TTC549 (cell line): ENCODE data around the gene SHB.

Experiments
- FAIRE-seq: peaks from 2 replicates; lab custom pipeline; 2012; peaks lifted over from hg19 to GRCh38; lab: Jason Lieb, UNC

The SHB gene

GRCh38 chr9:38088006-38088925 is 19.2 kb upstream of the SHB start:
- FAIRE-seq: no peak

- FAIRE-seq: no peak
Observed at GRCh38 chr9:38086496-38086895, 17.5 kb upstream of the SHB start.

- FAIRE-seq: no peak
Observed at GRCh38 chr9:38085308-38085707, 16.3 kb upstream of the SHB start.

DNA sequence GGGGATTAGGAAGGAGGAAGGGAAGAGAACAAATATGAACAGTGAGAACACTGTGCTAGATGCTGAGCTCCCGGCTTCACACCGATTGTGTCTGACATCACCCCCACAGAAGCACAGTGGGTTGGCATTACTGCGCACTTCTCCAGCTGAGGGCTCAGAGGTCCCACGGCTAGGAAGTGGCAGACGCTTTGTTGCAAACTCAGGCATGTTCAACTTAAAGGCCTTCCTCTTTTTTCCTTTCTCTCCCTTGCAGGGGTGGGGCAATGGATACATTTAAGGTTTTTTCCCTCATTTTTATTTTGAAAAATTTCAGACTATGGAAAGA is 15.5 kb upstream of the SHB start:
- no peak for FAIRE-seq

- FAIRE-seq: no peak
Observed at GRCh38 chr9:38083858-38084555, 15.0 kb upstream of the SHB start.

DNA sequence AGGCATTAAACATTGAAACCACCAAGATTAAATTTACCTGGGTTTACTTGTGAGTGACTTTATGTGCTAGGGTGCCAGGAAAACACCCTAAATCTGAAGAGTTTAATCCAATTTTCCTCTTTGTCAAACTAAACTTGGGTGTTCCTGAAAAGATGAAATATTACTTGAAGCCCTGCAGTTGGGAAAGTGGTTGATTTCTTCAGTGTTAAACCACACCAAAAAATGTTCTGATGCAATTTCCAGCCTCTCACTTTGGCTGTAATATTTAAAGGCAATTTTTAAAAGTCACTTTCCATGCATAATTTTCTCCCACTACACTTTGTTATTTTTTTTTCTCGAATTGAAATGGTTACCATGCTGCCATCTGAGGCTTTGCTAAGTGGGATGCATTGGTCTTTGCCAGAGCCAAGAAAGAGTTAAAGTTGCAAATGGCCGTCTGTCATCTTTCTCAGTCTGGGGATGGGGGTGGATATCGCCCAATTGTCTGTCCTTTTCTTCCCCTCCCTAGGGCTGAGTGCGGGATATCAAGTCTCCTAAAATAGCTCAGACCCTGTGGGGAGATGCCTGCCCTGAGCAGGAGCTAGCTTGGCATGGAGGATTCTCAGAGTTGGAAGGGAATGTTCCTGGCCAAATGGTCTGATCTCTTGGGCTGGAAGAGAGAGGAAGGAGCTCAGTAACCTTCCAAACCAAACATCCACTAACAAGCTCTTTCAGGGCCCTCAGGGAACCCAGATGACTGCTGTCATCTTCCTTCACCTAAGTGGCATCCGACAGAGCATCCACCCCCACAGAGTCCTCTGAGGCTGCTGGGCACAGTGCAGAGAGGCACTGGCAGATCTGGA is 13.6 kb upstream of the SHB start:
- no peak for FAIRE-seq

GRCh38 chr9:38081356-38082108 is 12.5 kb upstream of the SHB start:
- FAIRE-seq: no peak

GRCh38 chr9:38079461-38080031 is 10.5 kb upstream of the SHB start:
- FAIRE-seq: no peak

GRCh38 chr9:38075272-38075671 is 6.2 kb upstream of the SHB start:
- FAIRE-seq: no peak

DNA sequence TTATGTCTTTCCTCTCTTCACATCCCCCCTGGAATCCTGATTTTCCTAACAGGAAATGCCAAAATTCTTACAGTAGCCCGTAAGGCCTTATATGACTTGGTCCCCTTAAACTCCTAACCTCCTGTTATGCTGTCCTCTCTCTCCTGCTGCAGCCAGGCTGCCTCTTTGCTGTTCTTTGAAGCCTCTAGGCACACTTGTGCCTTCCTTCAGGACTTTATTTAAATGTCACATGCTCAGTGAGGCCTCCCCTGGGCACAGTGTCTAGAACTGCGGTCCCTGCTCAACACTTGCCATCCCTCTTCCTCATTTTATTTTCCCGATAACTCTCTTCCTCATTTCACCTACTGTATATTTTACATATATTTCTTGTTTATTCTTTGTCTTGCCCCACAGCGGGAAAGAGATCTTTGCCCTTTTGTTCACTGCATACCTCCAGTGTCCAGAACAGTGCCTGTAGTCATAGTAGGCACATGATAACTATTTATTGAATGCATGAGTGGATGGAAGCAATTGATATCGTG is 5.5 kb upstream of the SHB start:
- no peak for FAIRE-seq

DNA sequence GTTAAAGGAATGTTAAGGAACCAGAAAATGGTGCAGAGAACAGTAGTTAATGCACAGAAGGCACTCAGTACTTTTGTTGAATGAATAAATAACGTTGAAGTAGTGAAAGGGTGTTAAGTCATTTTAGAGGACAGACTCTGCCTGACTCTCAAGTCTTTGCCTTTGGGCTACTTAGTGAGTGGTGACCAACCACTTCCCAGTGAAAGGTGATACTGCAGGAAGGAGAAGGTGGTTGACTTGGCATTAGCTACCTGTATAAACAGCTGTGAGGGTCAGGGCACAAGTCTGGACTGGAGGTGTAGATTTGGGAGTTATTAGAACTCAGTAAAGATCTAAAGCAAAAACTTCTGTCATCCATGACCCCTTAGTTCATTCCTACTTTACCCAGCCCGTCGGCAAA is 4.9 kb upstream of the SHB start:
- FAIRE-seq: no peak

DNA sequence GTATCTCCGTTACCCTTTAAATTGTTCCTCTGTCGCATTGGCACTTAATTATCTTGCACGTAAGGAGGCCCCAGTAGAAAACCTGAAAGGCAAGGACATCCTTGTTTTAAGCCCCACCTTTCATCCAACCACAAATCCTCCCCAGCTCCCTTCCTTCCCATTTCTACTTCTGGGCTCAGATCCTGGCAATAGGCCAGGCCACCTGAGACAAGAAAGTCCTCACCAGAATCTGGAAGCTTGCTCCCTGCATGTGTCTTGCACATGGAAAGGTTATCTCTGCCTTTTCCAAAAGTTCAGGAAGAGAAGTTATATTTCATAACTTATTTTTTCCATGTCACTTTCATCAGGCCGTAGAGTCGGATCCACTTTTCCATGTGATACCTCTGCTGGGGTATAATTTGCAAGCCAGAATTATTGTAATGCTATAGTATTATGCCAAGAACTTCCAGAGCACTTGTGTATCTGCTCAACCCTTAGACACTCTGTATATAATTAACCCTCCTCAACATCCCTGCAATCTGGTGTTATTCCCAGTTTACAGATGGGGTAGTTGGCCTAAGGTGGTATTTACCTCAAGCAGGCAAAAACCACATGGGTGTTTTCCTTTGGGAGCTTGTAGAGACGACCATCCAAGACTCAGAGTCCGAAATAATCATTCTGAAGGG is 2.6 kb upstream of the SHB start:
- no peak for FAIRE-seq

- FAIRE-seq: no peak
Observed at GRCh38 chr9:38067859-38068681, 957 bp downstream of the SHB start.

DNA sequence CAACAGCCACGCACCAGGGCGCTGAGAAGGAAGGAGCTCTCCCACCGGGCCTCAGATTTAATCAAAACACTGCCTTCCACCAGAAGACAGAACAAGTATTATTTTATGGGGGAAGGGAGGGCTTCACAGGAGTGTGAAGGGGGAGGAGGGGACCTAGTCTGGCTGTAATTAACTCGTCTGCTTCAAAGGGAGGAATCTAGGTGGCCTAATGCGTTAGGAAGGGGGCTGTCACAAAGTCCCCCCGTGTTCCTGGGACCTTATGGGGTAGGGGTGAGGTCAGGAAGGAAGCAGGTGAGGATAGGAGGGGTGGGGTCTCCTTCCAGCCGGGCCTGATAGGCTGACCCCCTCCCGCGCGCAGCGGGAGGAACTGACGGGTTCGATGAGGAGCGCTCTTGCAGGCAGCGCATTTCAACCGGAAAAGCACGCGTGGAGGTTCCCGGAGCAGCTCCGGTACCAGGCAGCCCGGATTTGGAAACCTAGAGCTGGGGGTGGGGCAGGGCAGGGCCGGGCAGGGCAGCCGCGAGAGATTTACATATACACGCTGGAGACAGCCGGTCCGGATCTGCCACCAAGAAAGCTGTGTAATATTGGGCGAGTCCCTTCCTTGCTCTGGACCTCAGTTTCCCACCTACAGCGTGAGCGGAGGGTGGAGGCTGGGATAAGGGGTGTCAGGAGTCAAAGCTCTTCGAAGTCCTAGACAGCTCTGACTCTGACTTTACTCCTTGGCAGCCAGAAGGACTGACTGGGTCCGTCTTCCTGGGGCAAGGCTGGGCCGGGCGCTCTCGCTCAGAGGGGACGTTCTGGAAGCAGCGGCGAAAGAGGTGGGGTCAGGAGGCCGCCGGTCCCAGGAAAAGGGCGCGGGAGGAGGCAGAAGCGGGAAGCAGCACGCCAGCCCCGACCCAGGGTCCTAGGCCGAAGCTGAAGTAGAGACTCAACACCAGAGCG is 1.8 kb downstream of the SHB start:
- no peak for FAIRE-seq

GRCh38 chr9:38066197-38066913 is 2.7 kb downstream of the SHB start:
- no peak for FAIRE-seq

DNA sequence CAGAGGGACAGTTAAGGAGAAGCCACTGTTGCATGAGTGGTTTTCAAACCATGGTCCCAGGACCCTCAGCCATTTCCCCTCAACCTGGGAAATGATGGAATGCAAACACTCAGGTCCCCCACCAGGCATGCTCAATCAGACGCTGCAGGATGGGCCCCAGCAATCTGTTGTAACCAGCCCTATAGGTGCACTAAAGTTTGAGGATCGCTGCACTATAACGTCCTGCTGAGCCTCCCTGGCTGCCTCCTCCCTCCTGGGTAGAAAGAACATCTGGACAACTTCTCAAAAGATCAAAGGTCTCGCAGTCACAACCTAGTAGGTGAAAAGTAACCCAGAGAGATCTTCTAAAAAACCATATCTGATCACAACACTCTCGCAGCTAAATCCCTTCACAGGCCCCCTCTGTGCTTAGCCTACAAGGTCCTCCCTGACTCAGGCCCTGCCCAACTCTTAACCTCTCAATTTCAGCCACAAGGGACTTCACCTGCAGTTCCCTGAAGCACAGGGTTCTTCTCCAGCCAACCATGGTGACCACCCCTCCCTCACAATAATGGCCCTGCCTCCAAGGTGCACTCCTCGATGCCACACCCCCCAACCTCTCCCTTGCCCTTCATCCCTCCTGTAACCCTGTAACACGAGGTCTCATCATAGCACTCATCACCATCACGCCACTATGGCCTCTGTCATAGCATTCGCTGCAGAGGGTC is 3.5 kb downstream of the SHB start:
- no peak for FAIRE-seq

GRCh38 chr9:38064842-38065368 is 4.1 kb downstream of the SHB start:
- FAIRE-seq: no peak
